Kidney epithelial cell (primary cell): ENCODE data around the gene TTI1. TPM values are rescaled to one million over a fixed set of nuclear protein-coding genes. Genes with fewer than 3 reads are reported as not detected.

Experiments
- DNase-seq: peaks from one replicate; pipeline ENCODE4 v3.0.0-alpha.2; 2010; ENCODE audit warnings: low read depth
- H3K27me3 ChIP-seq: 2 replicates; pipeline ENCODE4 v1.6.0; 2011; ENCODE audit warnings: low read length; ENCODE audit not compliant: control insufficient read depth, insufficient read depth
- H3K36me3 ChIP-seq: 2 replicates; pipeline ENCODE4 v1.5.1; 2011; ENCODE audit warnings: low read length; ENCODE audit not compliant: control insufficient read depth, insufficient read depth
- H3K4me3 ChIP-seq: 2 replicates; pipeline ENCODE4 v1.5.1; 2011; ENCODE audit warnings: low read depth, mild to moderate bottlenecking, control low read depth, low read length
- total RNA-seq: library from RNA; depleted of rRNA; stranded (reverse); fragments of >200 nt; gene quantifications from 2 replicates; pipeline ENCODE4 v1.2.3, GENCODE V29; 2015
- TF ChIP-seq, protein P1 (sequence below): IDR thresholded peaks from 2 replicates; pipeline ENCODE4 v1.5.1; 2011; ENCODE audit warnings: mild to moderate bottlenecking, moderate library complexity, low read length, control low read depth, inconsistent platforms; ENCODE audit not compliant: insufficient read depth, poor library complexity, severe bottlenecking

TTI1 gene
- total RNA-seq, 1 donor from 2014 or later: 18.8 TPM

DNA sequence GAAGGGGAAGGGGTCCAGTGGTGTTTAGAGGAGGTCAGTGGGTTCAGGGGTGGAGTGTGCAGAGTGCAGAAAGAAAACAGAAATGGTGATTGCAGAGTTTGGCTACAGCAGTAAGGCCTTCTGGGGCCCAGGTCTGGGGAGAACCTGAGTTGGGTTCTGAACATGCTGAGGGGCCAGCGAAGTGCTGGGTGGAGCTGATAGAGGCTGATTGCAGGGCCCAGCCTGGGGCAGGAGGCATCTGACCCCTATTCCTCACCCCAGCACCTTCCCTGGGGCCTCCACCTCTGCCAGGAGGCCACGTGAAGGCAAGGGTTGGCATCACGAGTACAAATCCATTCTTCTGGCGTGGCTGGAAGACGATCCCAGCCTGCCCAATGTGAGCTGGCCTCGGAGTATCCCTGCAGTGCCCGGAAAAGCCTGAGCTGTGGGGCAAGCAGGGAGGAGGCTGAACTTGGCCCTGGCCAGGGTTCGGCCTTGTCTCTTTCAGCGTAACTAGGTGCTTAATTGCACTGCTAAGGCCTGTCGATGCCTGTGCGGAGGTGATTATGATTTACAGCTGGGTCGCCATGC lies 95.0 kb downstream of the TTI1 start:
- no peak for DNase-seq
- peaks cover 5% of the 10 kb centered on the region for H3K27me3 ChIP-seq
- no peaks in the 10 kb centered on the region for H3K36me3 ChIP-seq
- no peak overlapping the region for H3K4me3 ChIP-seq
- TF ChIP-seq, protein P1, sequence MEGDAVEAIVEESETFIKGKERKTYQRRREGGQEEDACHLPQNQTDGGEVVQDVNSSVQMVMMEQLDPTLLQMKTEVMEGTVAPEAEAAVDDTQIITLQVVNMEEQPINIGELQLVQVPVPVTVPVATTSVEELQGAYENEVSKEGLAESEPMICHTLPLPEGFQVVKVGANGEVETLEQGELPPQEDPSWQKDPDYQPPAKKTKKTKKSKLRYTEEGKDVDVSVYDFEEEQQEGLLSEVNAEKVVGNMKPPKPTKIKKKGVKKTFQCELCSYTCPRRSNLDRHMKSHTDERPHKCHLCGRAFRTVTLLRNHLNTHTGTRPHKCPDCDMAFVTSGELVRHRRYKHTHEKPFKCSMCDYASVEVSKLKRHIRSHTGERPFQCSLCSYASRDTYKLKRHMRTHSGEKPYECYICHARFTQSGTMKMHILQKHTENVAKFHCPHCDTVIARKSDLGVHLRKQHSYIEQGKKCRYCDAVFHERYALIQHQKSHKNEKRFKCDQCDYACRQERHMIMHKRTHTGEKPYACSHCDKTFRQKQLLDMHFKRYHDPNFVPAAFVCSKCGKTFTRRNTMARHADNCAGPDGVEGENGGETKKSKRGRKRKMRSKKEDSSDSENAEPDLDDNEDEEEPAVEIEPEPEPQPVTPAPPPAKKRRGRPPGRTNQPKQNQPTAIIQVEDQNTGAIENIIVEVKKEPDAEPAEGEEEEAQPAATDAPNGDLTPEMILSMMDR: no peak

DNA sequence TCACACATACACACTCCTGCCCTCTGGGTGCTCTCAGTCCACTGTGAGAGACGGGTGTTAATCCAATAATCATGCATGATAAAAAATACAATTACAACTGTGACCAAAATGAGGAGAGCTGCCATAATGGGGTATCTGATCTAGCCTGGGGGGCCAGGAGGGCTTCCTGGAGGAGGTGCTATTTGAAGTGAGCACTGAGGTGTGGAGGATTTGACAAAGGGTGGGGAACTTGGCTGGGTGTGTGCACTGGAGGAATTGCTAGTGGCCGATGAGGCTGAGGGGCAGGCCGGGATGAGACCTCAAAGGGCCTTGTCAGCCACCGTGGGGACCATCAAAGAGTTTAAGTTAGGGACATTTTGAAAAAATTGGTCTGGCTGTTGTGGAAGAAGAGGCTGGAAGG lies 95.6 kb downstream of the TTI1 start:
- H3K36me3 ChIP-seq: no peaks in the 10 kb centered on the region
- H3K27me3 ChIP-seq: peaks cover 5% of the 10 kb centered on the region
- DNase-seq: no peak
- TF ChIP-seq, protein P1: no peak
- H3K4me3 ChIP-seq: no peak overlapping the region

DNA sequence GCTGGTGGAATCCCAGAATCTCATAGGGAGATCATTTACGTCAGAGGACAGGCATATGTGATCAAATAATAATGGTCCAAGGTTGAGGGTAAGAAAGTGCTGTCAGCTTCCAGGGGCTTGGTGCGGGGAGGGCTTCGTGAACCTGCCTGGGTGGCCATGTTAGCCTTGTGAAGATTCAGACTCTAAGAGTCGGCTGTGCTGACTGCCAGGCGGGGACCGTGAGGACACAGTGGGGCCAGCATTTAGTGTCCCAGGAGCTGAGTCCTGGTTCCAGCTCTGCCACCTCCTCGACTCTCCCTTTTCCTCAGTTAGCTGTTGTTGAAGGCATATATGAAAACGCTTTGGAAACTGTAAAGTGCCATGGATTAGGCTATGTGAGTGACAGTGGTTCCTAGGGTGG lies 96.8 kb downstream of the TTI1 start:
- Histone ChIP-seq H3K27me3 (peaks cover 10% of the 10 kb centered on the region), H3K4me3 (no peak overlapping the region), H3K36me3 (no peaks in the 10 kb centered on the region)
- DNase-seq: no peak
- TF ChIP-seq, protein P1: no peak

DNA sequence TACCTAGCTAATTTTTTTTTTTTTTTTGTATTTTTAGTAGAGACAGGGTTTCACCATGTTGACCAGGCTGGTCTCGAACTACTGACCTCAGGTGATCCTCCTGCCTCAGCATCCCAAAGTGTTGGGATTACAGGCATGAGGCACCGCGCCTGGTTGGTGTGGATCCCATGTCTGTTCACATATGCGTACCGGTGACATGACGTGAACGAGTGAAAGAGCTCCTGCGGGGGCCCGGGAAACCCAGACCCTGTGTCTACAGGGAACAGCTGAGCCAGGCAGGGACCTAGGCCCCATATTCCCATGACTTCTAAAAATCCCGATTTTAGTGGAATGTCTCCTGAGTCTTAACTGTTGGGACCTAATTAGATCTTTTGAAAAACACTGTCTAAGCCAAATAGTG lies 97.2 kb downstream of the TTI1 start:
- no peak for DNase-seq
- TF ChIP-seq, protein P1: no peak
- Histone ChIP-seq H3K4me3 (no peak overlapping the region), H3K27me3 (peaks cover 10% of the 10 kb centered on the region), H3K36me3 (no peaks in the 10 kb centered on the region)

DNA sequence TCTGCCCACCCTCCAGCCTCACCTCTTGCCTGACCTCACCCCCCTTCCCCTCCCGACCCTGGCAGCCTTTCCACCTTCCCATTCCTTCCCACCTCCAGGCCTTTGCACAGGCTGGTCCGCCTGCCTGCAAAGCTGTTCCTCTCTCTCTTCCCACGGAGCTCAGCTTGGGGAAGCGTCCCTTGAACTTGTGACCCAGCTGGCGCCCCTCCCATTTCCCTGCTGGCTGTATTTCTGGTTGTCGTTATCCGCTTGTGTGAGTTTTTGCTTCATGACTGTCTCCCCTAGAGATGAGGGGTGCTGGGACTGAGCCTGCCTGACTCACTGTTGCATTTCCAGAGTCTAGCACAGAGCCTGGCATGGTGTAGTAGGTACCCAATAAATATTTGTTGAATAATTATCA lies 97.8 kb downstream of the TTI1 start:
- no peak for DNase-seq
- Histone ChIP-seq H3K27me3 (peaks cover 14% of the 10 kb centered on the region), H3K36me3 (no peaks in the 10 kb centered on the region), H3K4me3 (no peak overlapping the region)
- TF ChIP-seq, protein P1: no peak

DNA sequence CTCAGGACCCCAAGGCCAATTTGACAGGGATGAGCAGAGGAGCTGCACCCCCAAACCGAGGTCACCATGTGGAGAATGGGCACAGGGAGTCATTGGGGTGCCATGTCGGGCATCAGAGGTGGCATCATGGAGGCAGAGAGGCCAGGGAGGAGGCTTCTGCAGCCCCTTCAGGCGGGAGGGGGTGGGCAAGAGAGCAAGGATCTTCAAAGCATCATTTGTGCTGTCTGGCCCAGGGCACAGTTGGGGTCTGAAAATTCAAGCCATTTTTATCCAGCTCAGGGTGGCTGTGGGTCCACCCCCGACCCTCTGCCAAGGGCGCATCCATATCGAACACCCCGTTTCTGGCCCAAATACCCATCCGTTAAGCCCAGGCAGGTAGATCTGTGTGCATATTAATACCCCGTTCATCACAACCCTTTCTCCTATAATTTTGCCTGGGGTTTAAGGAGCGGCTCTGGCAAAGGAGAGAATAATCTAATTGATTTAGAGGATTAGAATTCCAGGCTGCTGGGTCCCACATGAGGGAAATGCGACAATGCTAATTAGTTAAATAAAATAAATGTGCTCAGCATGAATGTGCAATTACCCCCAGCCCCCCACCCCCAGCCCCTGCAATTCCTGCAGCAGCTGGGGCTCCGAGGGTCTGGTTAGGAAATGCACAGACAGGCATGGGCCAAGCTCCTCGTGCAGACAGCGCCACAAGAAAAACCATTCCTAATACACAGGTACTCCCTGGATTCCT lies 98.5 kb downstream of the TTI1 start:
- Histone ChIP-seq H3K27me3 (peaks cover 17% of the 10 kb centered on the region), H3K4me3 (no peak overlapping the region), H3K36me3 (no peaks in the 10 kb centered on the region)
- DNase-seq: no peak
- TF ChIP-seq, protein P1: no peak
